Hindlimb muscle (tissue), 1 donor: Measurements from ENCODE around the gene HTD2. TPM values are rescaled to one million over a fixed set of nuclear protein-coding genes. Genes with fewer than 3 reads are reported as not detected.

Source experiments
- DNase-seq: peaks from one replicate; pipeline ENCODE4 v3.0.0-alpha.2; 2013
- polyA plus RNA-seq: library from polyadenylated mRNA; unstranded; fragments of 120-200 nt; gene quantifications from one replicate; pipeline ENCODE4 v1.2.1, GENCODE V29; 2013; ENCODE audit not compliant: insufficient read length

Gene HTD2
- polyA plus RNA-seq, 1 donor: 15.5 TPM

DNA sequence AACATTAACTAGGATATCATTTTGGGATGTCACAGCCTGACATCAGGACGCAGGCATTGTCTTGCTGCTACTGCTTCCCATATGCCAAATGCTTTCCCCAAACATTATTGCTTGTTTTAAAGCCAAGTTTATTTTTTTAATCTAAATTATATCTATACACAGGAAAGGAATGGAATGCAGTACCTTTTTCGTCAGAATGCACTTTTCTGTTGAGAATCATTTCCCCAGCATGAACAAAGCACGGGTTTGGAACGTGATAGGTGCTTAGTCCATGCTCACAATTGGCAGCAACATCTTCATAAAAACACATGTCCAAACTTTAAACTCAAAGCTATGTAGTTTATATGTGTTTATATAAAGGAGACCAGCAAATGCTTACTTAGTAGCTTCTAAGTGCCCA, 52.5 kb downstream of the HTD2 start:
- no peak for DNase-seq

- DNase-seq: no peak
These were observed 53.3 kb downstream of the HTD2 start for GRCh38 chr3:58359621-58360020.

GRCh38 chr3:58361866-58362265, 55.5 kb downstream of the HTD2 start:
- DNase-seq: no peak

DNA sequence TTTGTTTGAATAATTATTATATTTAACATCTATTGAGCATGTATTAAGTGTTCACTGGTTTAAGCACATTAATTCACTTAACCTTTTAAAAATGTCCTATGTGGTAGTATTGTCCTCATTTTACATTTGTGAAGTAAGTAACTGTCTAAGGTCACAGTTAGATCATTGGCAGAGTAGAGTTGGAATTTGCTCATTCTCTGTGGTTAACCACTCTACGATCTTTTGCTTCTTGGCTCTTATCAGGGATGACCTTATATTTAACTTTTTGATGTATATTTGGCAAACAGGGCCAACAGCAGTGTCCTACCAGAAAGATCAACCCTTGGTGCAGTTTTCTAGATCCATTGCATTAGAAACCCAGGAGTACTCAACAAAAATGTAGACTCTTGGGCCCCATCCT, 60.4 kb downstream of the HTD2 start:
- DNase-seq: no peak

- no peak for DNase-seq
These were observed 62.7 kb downstream of the HTD2 start for GRCh38 chr3:58369038-58369437.

Other genes starting within 250 kb of the HTD2 start
- 0.61 TPM for gene DNASE1L3, start 95.5 kb upstream of the HTD2 start, polyA plus RNA-seq
- 5.2 TPM for gene ABHD6, start 68.7 kb upstream of the HTD2 start, polyA plus RNA-seq
- gene RPP14, start 275 bp upstream of the HTD2 start, polyA plus RNA-seq: 21.6 TPM
- gene PXK, start 26.4 kb downstream of the HTD2 start, polyA plus RNA-seq: 17.7 TPM
- 74.4 TPM for gene PDHB, start 127.3 kb downstream of the HTD2 start, polyA plus RNA-seq
- 12.3 TPM for gene KCTD6, start 185.6 kb downstream of the HTD2 start, polyA plus RNA-seq
- 23.0 TPM for gene ACOX2, start 230.7 kb downstream of the HTD2 start, polyA plus RNA-seq